SK-N-SH (cell line): ENCODE measurements around the gene TULP4. TPM values are rescaled to one million over a fixed set of nuclear protein-coding genes. Genes with fewer than 3 reads are reported as not detected.

Source experiments
- CTCF ChIA-PET: fragments of 300-600, 350-600 bp; formaldehyde crosslinking; extraction: SDS; loops from one replicate; lab custom pipeline; 2021; lab: Yijun Ruan, JAX
- POLR2A ChIA-PET: fragments of 350-600 bp; sonication (Branson Sonifier 250); formaldehyde crosslinking; extraction: SDS; loops from one replicate; lab custom pipeline; 2020; ENCODE audit warnings: antibody characterized with exemption, inconsistent platforms; lab: Yijun Ruan, JAX
- DNase-seq: peaks from one replicate; pipeline ENCODE4 v3.0.0; 2012
- H2AFZ ChIP-seq: fragments of 200-600 bp; sonication (generic); 2 replicates; pipeline ENCODE4 v1.8.1; 2016; ENCODE audit warnings: antibody characterized with exemption, mild to moderate bottlenecking, low read depth
- H3F3A ChIP-seq: fragments of 200-600 bp; sonication (generic); replicated peaks from 2 replicates; pipeline ENCODE3; 2016; ENCODE audit warnings: antibody characterized with exemption, mild to moderate bottlenecking; ENCODE audit not compliant: insufficient read depth
- H3K27ac ChIP-seq, 2 experiments: fragments of 200-500 bp in 1 of 2; fragments of 200-600 bp in 1 of 2; sonication (Bioruptor generic) in 1 of 2; sonication (generic), shearing (Covaris generic) in 1 of 2; 2 replicates each; pipeline versions ENCODE4 v1.5.1 to v1.6.1; 2014 to 2016; ENCODE audit warnings: low read depth in 2 of 2, inconsistent platforms in 1 of 2, low read length in 1 of 2, mild to moderate bottlenecking in 1 of 2, mixed read lengths in 1 of 2
- H3K27me3 ChIP-seq: fragments of 200-600 bp; sonication (generic), shearing (Covaris generic); 2 replicates; pipeline ENCODE4 v1.6.1; 2016; ENCODE audit warnings: mixed run types; ENCODE audit not compliant: insufficient read depth
- H3K36me3 ChIP-seq, 2 experiments: fragments of 200-500 bp in 1 of 2; fragments of 200-600 bp in 1 of 2; sonication (Bioruptor generic) in 1 of 2; sonication (generic) in 1 of 2; replicated peaks in 1 of 2; 2 replicates each; pipeline versions ENCODE3 to v1.5.1; 2014 to 2016; ENCODE audit warnings: low read length in 1 of 2, mild to moderate bottlenecking in 1 of 2; ENCODE audit not compliant: insufficient read depth in 2 of 2, control insufficient read depth in 1 of 2
- H3K4me1 ChIP-seq, 2 experiments: fragments of 200-500 bp in 1 of 2; fragments of 200-600 bp in 1 of 2; sonication (Bioruptor generic) in 1 of 2; sonication (generic), shearing (Covaris generic) in 1 of 2; 2 replicates each; pipeline versions ENCODE4 v1.5.1 to v1.6.1; 2014 to 2016; ENCODE audit warnings: low read depth in 1 of 2, low read length in 1 of 2, mixed run types in 1 of 2; ENCODE audit not compliant: insufficient read depth in 2 of 2, control insufficient read depth in 1 of 2
- H3K4me2 ChIP-seq: fragments of 200-600 bp; sonication (generic), shearing (Covaris generic); 2 replicates; pipeline ENCODE4 v1.6.1; 2017; ENCODE audit warnings: mixed run types
- H3K4me3 ChIP-seq, 2 experiments: fragments of 200-500 bp in 1 of 2; fragments of 200-600 bp in 1 of 2; sonication (Bioruptor generic) in 1 of 2; sonication (generic), shearing (Covaris generic) in 1 of 2; 2 replicates each; pipeline versions ENCODE4 v1.5.1 to v1.8.1; 2014 to 2016; ENCODE audit warnings: low read depth in 2 of 2, inconsistent platforms in 1 of 2, low read length in 1 of 2, mild to moderate bottlenecking in 1 of 2, mixed read lengths in 1 of 2, moderate library complexity in 1 of 2
- H3K79me2 ChIP-seq: fragments of 200-600 bp; sonication (generic); 2 replicates; pipeline ENCODE4 v1.8.1; 2017; ENCODE audit warnings: mild to moderate bottlenecking; ENCODE audit not compliant: insufficient read depth
- H3K9ac ChIP-seq: fragments of 200-600 bp; sonication (generic); 2 replicates; pipeline ENCODE4 v1.6.1; 2017; ENCODE audit warnings: mixed run types
- H3K9me2 ChIP-seq: fragments of 200-600 bp; sonication (generic); 2 replicates; pipeline ENCODE4 v1.6.1; 2017; ENCODE audit warnings: mixed run types
- H3K9me3 ChIP-seq: fragments of 200-600 bp; sonication (generic); 2 replicates; pipeline ENCODE4 v1.6.1; 2017; ENCODE audit warnings: mixed run types, mild to moderate bottlenecking, moderate library complexity
- H4K20me1 ChIP-seq: fragments of 200-600 bp; sonication (generic); 2 replicates; pipeline ENCODE4 v1.6.1; 2017; ENCODE audit warnings: mild to moderate bottlenecking, mixed run types; ENCODE audit not compliant: insufficient read depth
- CTCF ChIP-seq: fragments of 200-600 bp; sonication (generic); IDR thresholded peaks from 2 replicates; pipeline ENCODE4 v1.6.1; 2017; ENCODE audit warnings: antibody characterized with exemption, mild to moderate bottlenecking, moderate library complexity
- ELF1 ChIP-seq: IDR thresholded peaks from 2 replicates; pipeline ENCODE4 v1.4.0; 2012
- EP300 ChIP-seq, 2 experiments: IDR thresholded peaks; 2 replicates each; pipeline versions ENCODE4 v1.4.0 to v1.6.1; 2012; ENCODE audit warnings: borderline replicate concordance in 1 of 2, low read depth in 1 of 2, low read length in 1 of 2
- GABPA ChIP-seq: IDR thresholded peaks from 2 replicates; pipeline ENCODE4 v1.4.0; 2012; ENCODE audit warnings: low read depth, mild to moderate bottlenecking
- GATA2 ChIP-seq: sonication (generic); formaldehyde crosslinking; IDR thresholded peaks from 2 replicates; pipeline ENCODE4 v1.5.0; 2020; ENCODE audit warnings: mild to moderate bottlenecking, missing genetic modification reagents
- IRF3 ChIP-seq: fragments of 150-350 bp; IDR thresholded peaks from 2 replicates; pipeline ENCODE4 v1.6.1; 2016; ENCODE audit warnings: mild to moderate bottlenecking, low read depth, low read length
- MXI1 ChIP-seq: IDR thresholded peaks from 2 replicates; pipeline ENCODE4 v1.6.1; 2012; ENCODE audit warnings: mild to moderate bottlenecking, low read depth, low read length, improper control_type of control experiment
- NFIC ChIP-seq: IDR thresholded peaks from 2 replicates; pipeline ENCODE4 v1.4.0; 2012; ENCODE audit warnings: borderline replicate concordance
- POLR2AphosphoS5 ChIP-seq: IDR thresholded peaks from 2 replicates; pipeline ENCODE4 v1.6.1; 2012; ENCODE audit warnings: low read depth, low read length
- RAD21 ChIP-seq: IDR thresholded peaks from 2 replicates; pipeline ENCODE4 v1.6.1; 2012; ENCODE audit warnings: mild to moderate bottlenecking, low read length
- RXRA ChIP-seq: IDR thresholded peaks from 2 replicates; pipeline ENCODE4 v1.4.0; 2012; ENCODE audit warnings: low read depth, mild to moderate bottlenecking, borderline replicate concordance
- SIN3A ChIP-seq: IDR thresholded peaks from 2 replicates; pipeline ENCODE4 v1.6.1; 2012; ENCODE audit warnings: low read depth, mild to moderate bottlenecking, low read length, moderate library complexity, borderline replicate concordance
- TAF1 ChIP-seq: IDR thresholded peaks from 2 replicates; pipeline ENCODE4 v1.6.1; 2012; ENCODE audit warnings: low read depth, mild to moderate bottlenecking, low read length, moderate library complexity, borderline replicate concordance
- TEAD4 ChIP-seq: IDR thresholded peaks from 2 replicates; pipeline ENCODE4 v1.4.0; 2012; ENCODE audit warnings: mild to moderate bottlenecking, borderline replicate concordance; ENCODE audit not compliant: insufficient read depth
- YY1 ChIP-seq: IDR thresholded peaks from 2 replicates; pipeline ENCODE4 v1.4.0; 2012; ENCODE audit warnings: low read depth, mild to moderate bottlenecking
- ZBTB33 ChIP-seq: IDR thresholded peaks from 2 replicates; pipeline ENCODE4 v1.4.0; 2012; ENCODE audit warnings: low read depth, borderline replicate concordance
- WGBS: methylation state at CpG from one replicate; pipeline ENCODE4 v1.1.6; 2017; ENCODE audit warnings: low lambda C conversion rate; 5-methylcytosine and 5-hydroxymethylcytosine counted together
- polyA plus RNA-seq, 3 experiments: library from polyadenylated mRNA; depleted of rRNA; stranded (reverse); fragments of >200 nt; gene quantifications; 2 replicates each; pipeline ENCODE4 v1.2.3, GENCODE V29; 2012

TULP4 gene
- polyA plus RNA-seq, 1 of the 3 experiments (the other 2 are of a cell fraction), result 5.9 TPM

GRCh38 chr6:158514991-158515390 is 202.7 kb downstream of the TULP4 start:
- Histone ChIP-seq H3F3A (peaks cover 14% of the 10 kb centered on the region), H3K79me2 (no peaks in the 10 kb centered on the region), H3K36me3 (peaks cover 0 to 8% of the 10 kb centered on the region in 2 experiments), H3K27me3 (no peaks in the 10 kb centered on the region), H3K4me1 (peaks cover 5 to 12% of the 10 kb centered on the region in 2 experiments; a peak in 3 of 4 replicates), H4K20me1 (no peaks in the 10 kb centered on the region), H3K4me3 (no peak overlapping the region), H3K4me2 (no peak overlapping the region), H3K9me2 (no peaks in the 10 kb centered on the region), H3K27ac (no peak overlapping the region), H2AFZ (no peak overlapping the region), H3K9me3 (no peaks in the 10 kb centered on the region)
- 95% methylated on average over 8 of the region's 8 CpGs for WGBS
- DNase-seq, result no peak
- TF ChIP-seq SIN3A, result no peak
- no peak for TF ChIP-seq POLR2AphosphoS5
- no peak for TF ChIP-seq TEAD4
- TF ChIP-seq RAD21, result no peak
- no peak for TF ChIP-seq ZBTB33
- TF ChIP-seq CTCF, result no peak
- TF ChIP-seq NFIC, result no peak
- TF ChIP-seq, all 33 proteins: peak for 0
- H3K9ac ChIP-seq, result no peak overlapping the region
- POLR2A ChIA-PET, result no interaction called here
- CTCF ChIA-PET, result interaction anchor here (4.6 kb wide), 1 partner anchor 294 kb away, joined by 22 read pairs; no protein-coding TSS in a partner anchor

GRCh38 chr6:158516098-158516497 is 203.8 kb downstream of the TULP4 start:
- peaks cover 14% of the 10 kb centered on the region for H3F3A ChIP-seq
- ChIA-PET CTCF (interaction anchor here (0.8 to 4.6 kb wide), 3 partner anchors 295 to 302 kb away, joined by 3 to 22 read pairs (median 4); no protein-coding TSS in a partner anchor), POLR2A (no interaction called here)
- peaks cover 5 to 12% of the 10 kb centered on the region in 2 experiments; a peak in 3 of 4 replicates for H3K4me1 ChIP-seq
- no peak overlapping the region for H3K4me2 ChIP-seq
- H2AFZ ChIP-seq, result no peak overlapping the region
- H4K20me1 ChIP-seq, result no peaks in the 10 kb centered on the region
- no peak for DNase-seq
- no peak for TF ChIP-seq YY1
- TF ChIP-seq IRF3, result no peak
- TF ChIP-seq RXRA, result no peak
- no peak for TF ChIP-seq SIN3A
- TF ChIP-seq TEAD4, result no peak
- no peak for TF ChIP-seq CTCF
- no peak for TF ChIP-seq RAD21
- no peak for TF ChIP-seq ELF1
- TF ChIP-seq EP300 (IDR thresholded peaks at IDR 0.05; ENCODE audit: borderline replicate concordance in 1 of 2, low read depth in 1 of 2, low read length in 1 of 2), result no peak
- TF ChIP-seq TAF1, result no peak
- TF ChIP-seq GATA2 (CRISPR knock-in tag), result no peak
- TF ChIP-seq GABPA, result no peak
- no peak for TF ChIP-seq MXI1
- no peak overlapping the region for H3K4me3 ChIP-seq
- H3K9me2 ChIP-seq, result no peaks in the 10 kb centered on the region
- no peak overlapping the region for H3K27ac ChIP-seq
- no peaks in the 10 kb centered on the region for H3K27me3 ChIP-seq
- no peak overlapping the region for H3K9ac ChIP-seq
- H3K9me3 ChIP-seq, result no peaks in the 10 kb centered on the region
- 96% methylated on average over 33 of the region's 33 CpGs for WGBS
- no peaks in the 10 kb centered on the region for H3K36me3 ChIP-seq
- no peaks in the 10 kb centered on the region for H3K79me2 ChIP-seq
